ENCODE results near the gene NHLRC2.
"Not testable (repeated sequence)": the region's sequence is repeated elsewhere in the genome, so short reads cannot be mapped to it uniquely, and the experiment has no call there.

NHLRC2 gene

GRCh38 chr10:113854013-113854760, at the start of gene NHLRC2, which contains the start of gene DCLRE1A:
Gene NHLRC2, plus strand, starts transcription at chr10:113854661. Its CDS starts 212 bp downstream, at chr10:113854873.
Gene DCLRE1A, minus strand, starts transcription at chr10:113854082. Its CDS starts 900 bp downstream, at chr10:113853182.
- DNase-seq (ENCODE audit: low read depth in 2 of 2): peak; percentile 42 to 48

DNA sequence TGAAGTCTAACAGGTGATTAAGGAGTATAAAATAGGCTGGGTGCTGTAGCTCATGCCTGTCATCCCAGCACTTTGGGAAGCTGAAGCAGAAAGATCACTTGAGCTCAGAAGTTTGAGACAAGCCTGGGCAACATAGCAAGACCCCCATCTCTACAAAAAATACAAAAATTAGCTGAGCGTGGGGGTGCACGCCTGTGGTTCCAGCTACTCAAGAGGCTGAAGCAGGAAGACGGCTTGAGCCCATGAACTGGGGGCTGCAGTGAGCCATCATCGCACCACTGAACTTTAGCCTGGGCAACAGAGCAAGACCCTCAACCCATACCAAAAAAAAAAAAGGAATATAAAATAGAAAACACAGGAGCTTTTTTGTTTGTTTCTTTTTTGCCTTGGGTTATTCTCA, 48.0 kb upstream of the NHLRC2 start:
- DNase-seq (ENCODE audit: low read depth in 2 of 2): no peak

- DNase-seq (ENCODE audit: low read depth in 2 of 2): no peak
These were observed 46.3 kb upstream of the NHLRC2 start for GRCh38 chr10:113808168-113808567.

GRCh38 chr10:113814700-113815099, 39.8 kb upstream of the NHLRC2 start:
- DNase-seq (ENCODE audit: low read depth in 2 of 2): not testable (repeated sequence)

- no peak for DNase-seq (ENCODE audit: low read depth in 2 of 2)
These were observed 34.5 kb upstream of the NHLRC2 start for GRCh38 chr10:113819989-113820388.

DNA sequence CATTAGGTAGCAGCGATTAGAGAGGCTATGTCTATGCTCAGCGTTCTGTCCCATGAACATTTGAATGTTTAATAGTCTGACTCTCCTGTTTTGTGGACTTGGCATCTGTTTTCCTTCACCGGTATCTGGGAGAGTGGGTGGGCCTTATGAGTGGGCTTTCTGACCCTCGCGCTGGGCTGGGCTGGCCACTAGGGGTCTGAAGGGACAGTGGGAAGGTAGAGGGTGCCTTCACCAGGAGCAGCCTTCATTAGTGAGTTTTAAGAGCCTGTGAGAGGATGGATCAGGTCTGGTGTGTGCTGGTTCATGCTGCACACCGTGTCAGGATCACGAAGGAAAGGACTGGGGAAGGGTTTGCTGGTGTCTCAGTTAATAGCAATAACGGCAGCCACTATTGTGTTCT, 34.0 kb upstream of the NHLRC2 start:
- DNase-seq (ENCODE audit: low read depth in 2 of 2): no peak

DNA sequence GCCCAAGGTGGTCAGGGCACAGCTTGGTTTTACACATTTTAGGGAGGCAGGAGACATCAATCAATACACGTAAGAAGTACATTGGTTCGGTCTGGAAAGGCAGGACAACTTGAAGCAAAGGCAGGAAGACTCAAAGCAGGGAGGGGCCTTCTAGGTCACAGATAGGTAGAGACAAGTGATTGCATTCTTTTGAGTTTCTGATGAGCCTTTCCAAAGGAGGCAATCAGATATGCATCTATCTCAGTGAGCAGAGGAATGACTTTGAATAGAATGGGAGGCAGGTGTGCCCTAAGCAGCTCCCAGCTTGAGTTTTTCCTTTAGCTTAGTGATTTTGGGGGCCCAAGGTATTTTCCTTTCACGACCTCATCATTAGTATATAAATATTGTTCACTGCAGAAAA, 33.2 kb upstream of the NHLRC2 start:
- DNase-seq (ENCODE audit: low read depth in 2 of 2): not testable (repeated sequence)

DNA sequence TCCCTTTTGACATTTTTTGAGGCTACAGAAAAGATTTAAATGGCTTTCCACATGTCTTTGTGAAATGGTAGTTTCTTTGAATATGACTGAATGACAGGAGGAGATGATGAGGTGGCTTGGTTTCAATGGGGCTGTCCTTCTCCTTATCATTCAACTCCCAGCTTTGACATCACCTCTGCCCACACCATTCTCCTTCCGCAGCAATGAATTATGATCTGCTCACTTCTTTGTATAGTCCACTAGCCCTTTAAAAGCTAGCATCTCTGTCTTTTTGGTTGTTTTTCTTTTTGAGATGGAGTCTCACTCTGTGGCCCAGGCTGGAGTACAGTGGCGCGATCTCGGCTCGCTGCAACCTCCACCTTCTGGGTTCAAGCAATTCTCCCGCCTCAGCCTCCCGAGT, 32.3 kb upstream of the NHLRC2 start:
- DNase-seq (ENCODE audit: low read depth in 2 of 2): no peak

GRCh38 chr10:113823389-113823788, 31.1 kb upstream of the NHLRC2 start:
- no peak for DNase-seq (ENCODE audit: low read depth in 2 of 2)

- no peak for DNase-seq (ENCODE audit: low read depth in 2 of 2)
These were observed 28.7 kb upstream of the NHLRC2 start for GRCh38 chr10:113825791-113826190.

DNA sequence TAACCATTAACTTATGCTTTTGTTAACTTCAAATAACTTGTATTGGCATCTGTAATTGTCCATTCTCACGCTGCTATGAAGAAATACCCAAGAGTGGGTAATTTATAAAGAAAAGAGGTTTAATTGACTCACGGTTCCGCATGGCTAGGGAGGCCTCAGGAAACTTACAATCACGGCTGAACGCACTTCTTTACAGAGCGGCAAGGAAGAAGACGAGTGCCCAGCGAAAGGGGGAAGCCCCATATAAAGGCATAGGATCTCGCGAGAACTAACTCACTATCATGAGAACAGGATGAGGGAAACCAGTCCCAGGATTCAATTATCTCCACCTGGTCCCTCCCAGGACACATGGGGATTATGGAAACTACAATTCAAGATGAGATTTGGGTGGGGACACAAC, 25.9 kb upstream of the NHLRC2 start:
- DNase-seq (ENCODE audit: low read depth in 2 of 2): not testable (repeated sequence)

DNA sequence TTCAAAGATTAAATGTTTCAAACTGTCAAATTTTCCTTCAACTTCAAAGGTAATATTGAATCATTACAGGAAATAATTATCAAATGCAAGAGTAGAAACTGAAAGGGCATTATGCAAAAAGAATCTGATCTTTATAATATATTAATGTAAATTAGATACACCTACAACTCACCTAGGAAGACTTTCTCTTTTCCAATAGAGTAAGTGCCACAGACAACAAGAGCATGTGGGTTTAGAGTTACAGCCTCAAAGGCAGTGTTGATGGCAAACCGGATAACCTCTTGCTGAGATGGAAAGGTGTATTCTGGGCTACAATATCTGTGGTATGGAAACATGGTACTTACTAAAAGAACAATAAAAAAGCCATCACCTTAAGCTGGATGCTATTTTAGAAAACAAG, 12.3 kb upstream of the NHLRC2 start:
- DNase-seq (ENCODE audit: low read depth in 2 of 2): no peak

DNA sequence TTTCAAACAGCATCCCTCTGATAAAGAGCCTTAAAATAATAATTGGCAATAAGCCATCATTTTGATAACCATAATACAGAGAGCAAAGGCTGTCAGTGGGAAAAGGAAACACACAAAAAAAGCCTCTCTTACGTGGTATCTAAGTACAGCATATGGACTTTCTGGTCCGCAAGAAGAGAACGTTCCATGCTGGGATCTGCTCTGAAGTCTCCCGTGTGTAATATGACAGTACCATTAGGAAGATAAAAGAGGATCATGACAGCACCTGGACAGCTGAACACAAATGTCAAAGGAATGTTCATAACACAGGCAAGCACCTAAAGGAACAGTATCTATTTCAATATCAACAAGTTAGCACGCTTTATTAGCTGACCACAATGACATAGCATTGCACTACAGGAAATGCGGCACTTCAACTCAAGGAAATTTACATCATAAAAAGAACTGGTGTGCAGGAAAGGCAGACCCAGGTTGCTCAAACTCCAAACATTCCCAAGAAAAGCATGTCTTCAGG, 10.4 kb upstream of the NHLRC2 start:
- no peak for DNase-seq (ENCODE audit: low read depth in 2 of 2)

- no peak for DNase-seq (ENCODE audit: low read depth in 2 of 2)
These were observed 8.4 kb upstream of the NHLRC2 start for GRCh38 chr10:113846036-113846435.

GRCh38 chr10:113849140-113849803, 5.2 kb upstream of the NHLRC2 start:
- no peak for DNase-seq (ENCODE audit: low read depth in 2 of 2)

DNA sequence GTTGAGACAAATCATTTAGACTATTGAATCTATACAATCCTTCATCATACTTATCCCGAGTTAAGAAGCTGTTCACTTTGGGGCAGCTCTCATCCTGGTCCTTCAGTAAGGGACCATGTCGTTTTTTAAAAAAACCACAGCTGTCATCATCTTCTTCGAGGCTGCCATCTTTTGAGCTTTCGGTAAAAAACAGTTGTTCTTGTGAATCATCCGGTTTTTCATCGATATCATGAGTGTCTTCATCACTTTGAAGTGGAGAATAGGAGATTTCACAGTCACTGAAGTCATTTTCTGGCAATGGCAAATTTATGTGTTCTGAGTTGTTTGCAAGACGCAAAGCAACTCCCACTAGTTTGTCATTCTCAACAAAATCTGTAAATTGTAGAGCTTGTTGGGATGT, 4.5 kb upstream of the NHLRC2 start:
- no peak for DNase-seq (ENCODE audit: low read depth in 2 of 2)

- DNase-seq (ENCODE audit: low read depth in 2 of 2): no peak
These were observed 866 bp upstream of the NHLRC2 start for GRCh38 chr10:113853578-113854012.

- peak in 1 of 2 donors; percentile 3 for DNase-seq (ENCODE audit: low read depth in 2 of 2)
These were observed 514 bp downstream of the NHLRC2 start for GRCh38 chr10:113854761-113855588.

DNA sequence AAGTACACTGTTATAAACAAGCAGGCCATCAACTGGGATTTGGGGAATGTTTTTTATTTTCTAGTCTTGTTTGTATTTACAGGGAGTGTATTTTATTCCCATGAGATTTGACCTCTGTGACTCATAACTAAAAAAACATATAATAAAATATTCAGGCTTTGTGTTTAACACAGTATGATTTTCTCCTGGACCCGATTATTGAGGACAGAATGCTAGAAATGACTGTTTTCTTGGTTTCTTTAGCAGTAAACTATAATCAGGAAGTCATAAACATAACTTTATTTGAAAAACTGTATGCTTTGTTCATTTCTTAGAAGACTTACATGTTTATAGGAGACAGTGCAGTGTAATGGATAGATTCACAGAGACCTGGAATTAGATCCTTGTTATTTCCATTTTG, 2.1 kb downstream of the NHLRC2 start:
- DNase-seq (ENCODE audit: low read depth in 2 of 2): no peak

DNA sequence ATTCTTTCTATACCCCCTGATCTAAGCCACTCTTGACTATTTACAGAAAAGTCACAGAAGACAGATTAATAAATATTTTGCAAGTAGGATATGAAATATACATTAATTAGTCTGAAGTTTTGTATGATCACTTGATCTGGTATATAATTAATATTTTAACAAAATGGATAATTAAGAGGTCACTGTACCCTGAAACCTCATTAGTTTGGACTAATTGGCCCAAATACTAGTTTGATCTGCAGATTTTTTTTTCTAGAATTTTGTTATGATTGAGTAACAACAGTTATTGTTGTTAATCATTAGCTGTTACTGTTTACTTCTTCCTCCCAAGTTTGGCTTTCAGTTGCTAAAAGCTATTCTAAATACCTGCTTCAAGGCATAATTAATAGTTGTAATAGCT, 2.7 kb downstream of the NHLRC2 start:
- no peak for DNase-seq (ENCODE audit: low read depth in 2 of 2)

DNA sequence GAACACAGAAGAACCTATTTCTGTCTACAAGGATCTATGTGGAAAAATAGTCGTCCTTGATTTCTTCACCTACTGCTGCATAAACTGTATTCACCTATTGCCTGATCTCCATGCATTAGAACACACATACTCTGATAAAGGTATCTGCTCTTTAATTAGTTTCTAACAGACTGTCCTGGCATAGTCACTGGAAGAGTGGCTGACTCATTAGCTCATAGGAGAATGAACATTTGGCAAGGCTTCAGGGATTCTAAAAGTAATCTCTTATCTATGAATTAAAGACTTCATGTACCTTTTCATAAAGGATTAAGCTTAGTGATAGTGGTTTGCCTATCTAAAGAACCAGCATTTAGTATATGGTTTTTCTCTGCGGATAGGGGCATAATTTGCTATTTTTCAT, 4.1 kb downstream of the NHLRC2 start:
- no peak for DNase-seq (ENCODE audit: low read depth in 2 of 2)

DNA sequence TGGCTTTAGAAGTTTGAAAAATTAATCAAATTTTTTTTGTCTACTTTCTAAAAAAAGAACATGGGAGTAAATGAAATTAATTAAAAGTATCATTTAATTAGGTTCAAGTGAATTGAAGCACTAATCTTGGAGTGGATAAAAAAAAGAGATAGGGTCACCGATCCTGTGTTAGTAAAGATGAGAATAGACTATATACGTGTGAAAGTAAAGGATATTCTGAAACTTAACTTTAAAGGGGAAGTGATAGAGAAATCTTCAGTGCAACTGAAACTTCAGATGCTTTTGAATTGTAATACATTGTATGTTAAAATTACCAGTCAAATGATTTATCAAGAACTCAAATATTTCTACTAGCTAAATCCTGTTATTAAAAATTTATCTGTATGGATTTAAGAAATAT, 4.8 kb downstream of the NHLRC2 start:
- DNase-seq (ENCODE audit: low read depth in 2 of 2): no peak
